GM12878 (cell line): ENCODE data around the gene MICAL3. TPM values are rescaled to one million over a fixed set of nuclear protein-coding genes. Genes with fewer than 3 reads are reported as not detected.

Experiments used
- ATF7 ChIP-seq: fragments of 450-650 bp; IDR thresholded peaks from 2 replicates; pipeline ENCODE4 v1.6.1; 2016; ENCODE audit warnings: low read depth, mild to moderate bottlenecking
- CREB1 ChIP-seq: IDR thresholded peaks from 2 replicates; pipeline ENCODE4 v1.6.1; 2012; ENCODE audit warnings: low read depth, mild to moderate bottlenecking, inconsistent platforms
- IKZF2 ChIP-seq, 2 experiments: fragments of 450-650 bp; IDR thresholded peaks; 2 replicates each; pipeline ENCODE4 v1.6.1; 2017; ENCODE audit warnings: mild to moderate bottlenecking in 2 of 2, moderate library complexity in 2 of 2
- JUND ChIP-seq: IDR thresholded peaks from 2 replicates; pipeline ENCODE4 v1.6.1; 2012; ENCODE audit warnings: low read depth, mild to moderate bottlenecking, low read length, improper control_type of control experiment, moderate library complexity
- PBX3 ChIP-seq: IDR thresholded peaks from 2 replicates; pipeline ENCODE4 v1.6.1; 2011; ENCODE audit warnings: mild to moderate bottlenecking, low read depth, low read length, moderate library complexity; ENCODE audit not compliant: insufficient replicate concordance
- SIN3A ChIP-seq: IDR thresholded peaks from 2 replicates; pipeline ENCODE4 v1.6.1; 2012; ENCODE audit warnings: low read depth, low read length, improper control_type of control experiment
- SMAD1 ChIP-seq: fragments of 450-650 bp; IDR thresholded peaks from 2 replicates; pipeline ENCODE4 v1.6.1; 2018; ENCODE audit warnings: mild to moderate bottlenecking, low read depth; ENCODE audit not compliant: partially characterized antibody
- SPI1 ChIP-seq: IDR thresholded peaks from 2 replicates; pipeline ENCODE4 v1.6.1; 2011; ENCODE audit warnings: low read depth, mild to moderate bottlenecking, low read length, moderate library complexity, borderline replicate concordance; ENCODE audit not compliant: insufficient read depth
- SREBF2 ChIP-seq: IDR thresholded peaks from 2 replicates; pipeline ENCODE4 v1.6.1; 2012; ENCODE audit warnings: mild to moderate bottlenecking, low read length
- TBL1XR1 ChIP-seq: IDR thresholded peaks from 2 replicates; pipeline ENCODE4 v1.6.1; 2012; ENCODE audit warnings: low read depth, low read length, improper control_type of control experiment
- USF1 ChIP-seq: IDR thresholded peaks from 2 replicates; pipeline ENCODE4 v1.6.1; 2011; ENCODE audit warnings: borderline replicate concordance, low read depth, mild to moderate bottlenecking, moderate library complexity, mixed read lengths, low read length; ENCODE audit not compliant: insufficient read depth; ENCODE audit errors: extremely low read length
- ZBTB11 ChIP-seq: fragments of 450-650 bp; formaldehyde crosslinking; IDR thresholded peaks from 2 replicates; pipeline ENCODE4 v1.5.0; 2022; ENCODE audit warnings: mild to moderate bottlenecking, missing genetic modification characterization
- ZNF207 ChIP-seq: fragments of 450-650 bp; IDR thresholded peaks from 2 replicates; pipeline ENCODE4 v1.6.1; 2014; ENCODE audit warnings: antibody characterized with exemption, mild to moderate bottlenecking, borderline replicate concordance
- polyA plus RNA-seq, 11 experiments: library from polyadenylated mRNA; depleted of rRNA in 4 of 11; unstranded in 6 of 11; stranded (reverse) in 5 of 11; fragments of >200 nt; fragmentation: Nextera tagmentation in 4 of 11; fragmentation: Illumina TruSeq in 1 of 11; extraction: Ambion mirVana in 4 of 11; extraction: Trizol in 1 of 11; gene quantifications; 1 replicate in 1 of 11; 2 replicates in 10 of 11; pipeline versions ENCODE4 v1.2.1 to v1.2.3, GENCODE V29; 2011 to 2016; ENCODE audit warnings: inconsistent platforms in 2 of 11, missing spikeins in 2 of 11, low read depth in 1 of 11
- total RNA-seq, 4 experiments: library from RNA; depleted of rRNA in 3 of 4; stranded (reverse); fragments of >200 nt in 3 of 4; fragmentation: Illumina TruSeq in 1 of 4; extraction: Trizol in 1 of 4; gene quantifications; 2 replicates each; pipeline versions ENCODE4 v1.2.1 to v1.2.3, GENCODE V29; 2013 to 2021

MICAL3 gene
- total and polyA plus RNA-seq, 10 of the 15 experiments (the other 5 are each of a cell fraction or from before 2014, with no cell fraction given), result 2.6 to 92.2 (median 24.0) TPM

GRCh38 chr22:18057568-18058209 lies 33.3 kb upstream of the MICAL3 start (continued):
- no peak for TF ChIP-seq USF1
- TF ChIP-seq IKZF2 (IDR thresholded peaks at IDR 0.05), result peak; percentile 68; a peak in 3 of 4 replicates
- no peak for TF ChIP-seq ZNF207
- TF ChIP-seq CREB1, result peak; percentile 89
- no peak for TF ChIP-seq PBX3
- TF ChIP-seq ATF7, result peak; percentile 100
- peak; percentile 89 for TF ChIP-seq JUND
- 0 out of 2 replicates have a peak, but pooled peaks have one; percentile 12 for TF ChIP-seq ZBTB11 (CRISPR knock-in tag)
- peak; percentile 89 for TF ChIP-seq SPI1
- TF ChIP-seq TBL1XR1, result no peak
- no peak for TF ChIP-seq SREBF2
- TF ChIP-seq SIN3A, result no peak
- TF ChIP-seq SMAD1, result no peak
- TF ChIP-seq, all 136 proteins: peak for 22
